Osteocyte (in vitro differentiated cells): ENCODE results near the gene GRIP2. TPM values are rescaled to one million over a fixed set of nuclear protein-coding genes. Genes with fewer than 3 reads are reported as not detected.

Experiments
- DNase-seq: peaks from one replicate; pipeline ENCODE4 v3.0.0; 2021; ENCODE audit warnings: mixed read lengths; ENCODE audit not compliant: unreplicated experiment; ENCODE audit errors: extremely low spot score
- H3K27ac Mint-ChIP-seq: one replicate; pipeline ENCODE4 v1.8.0; 2021; ENCODE audit warnings: mild to moderate bottlenecking, mixed read lengths; ENCODE audit not compliant: unreplicated experiment
- H3K27me3 Mint-ChIP-seq: one replicate; pipeline ENCODE4 v1.8.0; 2021; ENCODE audit warnings: mixed read lengths; ENCODE audit not compliant: unreplicated experiment
- H3K36me3 Mint-ChIP-seq: one replicate; pipeline ENCODE4 v1.8.0; 2021; ENCODE audit warnings: mixed read lengths; ENCODE audit not compliant: unreplicated experiment
- H3K4me1 Mint-ChIP-seq: one replicate; pipeline ENCODE4 v1.8.0; 2021; ENCODE audit warnings: mixed read lengths; ENCODE audit not compliant: unreplicated experiment
- H3K4me3 Mint-ChIP-seq: one replicate; pipeline ENCODE4 v1.8.0; 2021; ENCODE audit warnings: mild to moderate bottlenecking, moderate library complexity, mixed read lengths; ENCODE audit not compliant: unreplicated experiment
- H3K9me3 Mint-ChIP-seq: one replicate; pipeline ENCODE4 v1.8.0; 2021; ENCODE audit warnings: mixed read lengths; ENCODE audit not compliant: unreplicated experiment
- total RNA-seq: library from RNA; stranded (reverse); gene quantifications from 2 replicates; pipeline ENCODE4 v1.2.1, GENCODE V29; 2021
- TF ChIP-seq, protein P1 (sequence below): fragments of 200-600 bp; sonication (generic); IDR thresholded peaks from 2 replicates; pipeline ENCODE4 v1.5.0; 2021; ENCODE audit warnings: antibody characterized with exemption, mild to moderate bottlenecking, moderate library complexity

GRIP2 gene
- total RNA-seq, 1 donor from 2014 or later = 0.35 TPM

DNA sequence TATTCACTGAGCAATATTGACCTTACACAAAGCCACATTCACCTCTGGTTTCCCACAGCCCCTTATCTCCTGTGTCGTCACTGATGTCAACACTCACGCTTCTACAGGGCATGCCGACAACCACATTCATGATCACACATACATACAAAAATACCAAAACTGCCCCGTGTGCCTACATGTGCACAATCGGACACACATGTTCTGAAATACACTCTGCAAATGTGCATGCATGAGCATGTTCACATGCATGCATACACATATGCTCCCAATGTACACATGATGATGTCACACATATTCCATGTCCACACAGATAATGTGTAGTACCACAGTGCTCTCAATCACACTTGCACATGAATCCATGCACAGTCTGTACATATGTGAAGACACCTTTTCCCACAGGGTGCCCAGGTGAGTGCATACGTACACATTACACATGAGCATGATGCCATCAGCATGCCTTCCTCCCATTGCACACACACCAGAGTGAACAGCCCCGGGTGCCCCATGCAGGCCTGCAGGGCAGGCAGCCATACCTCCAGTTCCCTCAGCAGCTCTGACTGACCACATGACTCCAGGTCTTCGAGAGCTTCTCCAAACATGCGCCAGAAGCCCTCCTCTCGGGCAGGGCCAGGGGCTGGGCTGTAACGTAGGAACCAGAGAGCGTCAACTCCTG is 37.0 kb downstream of the GRIP2 start:
- H3K4me3 Mint-ChIP-seq = no peak overlapping the region
- no peaks in the 10 kb centered on the region for H3K4me1 Mint-ChIP-seq
- H3K27me3 Mint-ChIP-seq = peaks cover 27% of the 10 kb centered on the region
- H3K27ac Mint-ChIP-seq = no peak overlapping the region
- TF ChIP-seq, protein P1, sequence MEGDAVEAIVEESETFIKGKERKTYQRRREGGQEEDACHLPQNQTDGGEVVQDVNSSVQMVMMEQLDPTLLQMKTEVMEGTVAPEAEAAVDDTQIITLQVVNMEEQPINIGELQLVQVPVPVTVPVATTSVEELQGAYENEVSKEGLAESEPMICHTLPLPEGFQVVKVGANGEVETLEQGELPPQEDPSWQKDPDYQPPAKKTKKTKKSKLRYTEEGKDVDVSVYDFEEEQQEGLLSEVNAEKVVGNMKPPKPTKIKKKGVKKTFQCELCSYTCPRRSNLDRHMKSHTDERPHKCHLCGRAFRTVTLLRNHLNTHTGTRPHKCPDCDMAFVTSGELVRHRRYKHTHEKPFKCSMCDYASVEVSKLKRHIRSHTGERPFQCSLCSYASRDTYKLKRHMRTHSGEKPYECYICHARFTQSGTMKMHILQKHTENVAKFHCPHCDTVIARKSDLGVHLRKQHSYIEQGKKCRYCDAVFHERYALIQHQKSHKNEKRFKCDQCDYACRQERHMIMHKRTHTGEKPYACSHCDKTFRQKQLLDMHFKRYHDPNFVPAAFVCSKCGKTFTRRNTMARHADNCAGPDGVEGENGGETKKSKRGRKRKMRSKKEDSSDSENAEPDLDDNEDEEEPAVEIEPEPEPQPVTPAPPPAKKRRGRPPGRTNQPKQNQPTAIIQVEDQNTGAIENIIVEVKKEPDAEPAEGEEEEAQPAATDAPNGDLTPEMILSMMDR = no peak
- no peak for DNase-seq
- peaks cover 6% of the 10 kb centered on the region for H3K36me3 Mint-ChIP-seq
- peaks cover 30% of the 10 kb centered on the region for H3K9me3 Mint-ChIP-seq

DNA sequence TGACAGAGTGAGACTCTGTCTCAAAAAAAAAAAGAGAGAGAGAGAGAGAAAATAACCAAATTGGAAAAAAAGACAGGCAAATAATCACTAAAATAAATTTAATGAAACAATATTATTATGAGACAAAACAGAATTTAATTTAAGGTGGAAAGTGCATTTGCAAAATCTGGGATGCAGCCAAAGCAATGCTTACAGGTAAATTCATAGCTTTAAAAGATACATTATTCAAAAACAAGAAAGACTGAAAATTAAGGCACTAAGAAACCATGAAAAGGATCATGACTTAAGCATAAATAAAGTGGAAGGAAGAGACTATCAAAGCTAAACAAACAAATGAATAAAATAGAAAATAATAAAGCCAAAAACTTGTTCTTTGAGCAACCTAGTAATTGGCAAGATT is 37.7 kb downstream of the GRIP2 start:
- Mint-ChIP-seq H3K27ac (no peak overlapping the region), H3K9me3 (peaks cover 30% of the 10 kb centered on the region), H3K4me3 (no peak overlapping the region), H3K27me3 (peaks cover 34% of the 10 kb centered on the region), H3K36me3 (peaks cover 6% of the 10 kb centered on the region), H3K4me1 (no peaks in the 10 kb centered on the region)
- TF ChIP-seq, protein P1 = no peak
- no peak for DNase-seq

DNA sequence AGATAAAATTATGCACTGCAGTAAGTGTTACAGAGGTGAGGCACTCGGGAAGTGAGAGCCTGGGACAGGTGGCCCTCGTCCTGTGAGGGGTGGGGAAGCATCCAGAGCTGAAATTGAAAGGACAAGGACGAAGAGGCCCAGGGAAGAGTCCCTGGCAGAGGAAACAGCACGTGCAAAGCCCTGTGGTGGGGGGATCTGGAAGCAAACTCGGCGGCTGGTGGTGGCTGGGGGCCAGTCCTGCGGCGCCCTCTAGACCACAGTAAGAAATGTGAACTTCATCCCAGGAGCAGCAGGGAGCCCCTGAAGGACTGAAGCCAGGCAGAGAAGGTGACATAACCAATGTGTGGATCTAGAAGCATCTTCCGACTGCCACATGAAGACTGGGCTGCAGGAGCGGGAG is 42.8 kb downstream of the GRIP2 start:
- H3K36me3 Mint-ChIP-seq = peaks cover 5% of the 10 kb centered on the region
- H3K4me3 Mint-ChIP-seq = no peak overlapping the region
- H3K9me3 Mint-ChIP-seq = peaks cover 19% of the 10 kb centered on the region
- no peak overlapping the region for H3K27ac Mint-ChIP-seq
- no peaks in the 10 kb centered on the region for H3K4me1 Mint-ChIP-seq
- H3K27me3 Mint-ChIP-seq = peaks cover 30% of the 10 kb centered on the region
- no peak for DNase-seq
- TF ChIP-seq, protein P1 = no peak

GRCh38 chr3:14496351-14496750 is 43.8 kb downstream of the GRIP2 start:
- no peak for DNase-seq
- peaks cover 12% of the 10 kb centered on the region for H3K9me3 Mint-ChIP-seq
- peaks cover 4% of the 10 kb centered on the region for H3K36me3 Mint-ChIP-seq
- no peak overlapping the region for H3K27ac Mint-ChIP-seq
- no peak overlapping the region for H3K4me3 Mint-ChIP-seq
- no peaks in the 10 kb centered on the region for H3K4me1 Mint-ChIP-seq
- TF ChIP-seq, protein P1 = no peak
- peaks cover 28% of the 10 kb centered on the region for H3K27me3 Mint-ChIP-seq

- Mint-ChIP-seq H3K4me1 (no peaks in the 10 kb centered on the region), H3K36me3 (peaks cover 10% of the 10 kb centered on the region), H3K4me3 (no peak overlapping the region), H3K27me3 (peaks cover 21% of the 10 kb centered on the region), H3K27ac (no peak overlapping the region), H3K9me3 (peaks cover 3% of the 10 kb centered on the region)
- DNase-seq = no peak
- TF ChIP-seq, protein P1 = no peak
Observed at GRCh38 chr3:14494973-14495300, 45.2 kb downstream of the GRIP2 start.
